SK-N-SH (cell line): ENCODE measurements around the gene MARCHF3. TPM values are rescaled to one million over a fixed set of nuclear protein-coding genes. Genes with fewer than 3 reads are reported as not detected.

Experiments
- CTCF ChIA-PET: fragments of 300-600, 350-600 bp; formaldehyde crosslinking; extraction: SDS; loops from one replicate; lab custom pipeline; 2021; lab: Yijun Ruan, JAX
- POLR2A ChIA-PET: fragments of 350-600 bp; sonication (Branson Sonifier 250); formaldehyde crosslinking; extraction: SDS; loops from one replicate; lab custom pipeline; 2020; ENCODE audit warnings: antibody characterized with exemption, inconsistent platforms; lab: Yijun Ruan, JAX
- DNase-seq: peaks from one replicate; pipeline ENCODE4 v3.0.0; 2012
- H2AFZ ChIP-seq: fragments of 200-600 bp; sonication (generic); 2 replicates; pipeline ENCODE4 v1.8.1; 2016; ENCODE audit warnings: antibody characterized with exemption, mild to moderate bottlenecking, low read depth
- H3F3A ChIP-seq: fragments of 200-600 bp; sonication (generic); replicated peaks from 2 replicates; pipeline ENCODE3; 2016; ENCODE audit warnings: antibody characterized with exemption, mild to moderate bottlenecking; ENCODE audit not compliant: insufficient read depth
- H3K27ac ChIP-seq, 2 experiments: fragments of 200-500 bp in 1 of 2; fragments of 200-600 bp in 1 of 2; sonication (Bioruptor generic) in 1 of 2; sonication (generic), shearing (Covaris generic) in 1 of 2; 2 replicates each; pipeline versions ENCODE4 v1.5.1 to v1.6.1; 2014 to 2016; ENCODE audit warnings: low read depth in 2 of 2, inconsistent platforms in 1 of 2, low read length in 1 of 2, mild to moderate bottlenecking in 1 of 2, mixed read lengths in 1 of 2
- H3K27me3 ChIP-seq: fragments of 200-600 bp; sonication (generic), shearing (Covaris generic); 2 replicates; pipeline ENCODE4 v1.6.1; 2016; ENCODE audit warnings: mixed run types; ENCODE audit not compliant: insufficient read depth
- H3K36me3 ChIP-seq, 2 experiments: fragments of 200-500 bp in 1 of 2; fragments of 200-600 bp in 1 of 2; sonication (Bioruptor generic) in 1 of 2; sonication (generic) in 1 of 2; replicated peaks in 1 of 2; 2 replicates each; pipeline versions ENCODE3 to v1.5.1; 2014 to 2016; ENCODE audit warnings: low read length in 1 of 2, mild to moderate bottlenecking in 1 of 2; ENCODE audit not compliant: insufficient read depth in 2 of 2, control insufficient read depth in 1 of 2
- H3K4me1 ChIP-seq, 2 experiments: fragments of 200-500 bp in 1 of 2; fragments of 200-600 bp in 1 of 2; sonication (Bioruptor generic) in 1 of 2; sonication (generic), shearing (Covaris generic) in 1 of 2; 2 replicates each; pipeline versions ENCODE4 v1.5.1 to v1.6.1; 2014 to 2016; ENCODE audit warnings: low read depth in 1 of 2, low read length in 1 of 2, mixed run types in 1 of 2; ENCODE audit not compliant: insufficient read depth in 2 of 2, control insufficient read depth in 1 of 2
- H3K4me2 ChIP-seq: fragments of 200-600 bp; sonication (generic), shearing (Covaris generic); 2 replicates; pipeline ENCODE4 v1.6.1; 2017; ENCODE audit warnings: mixed run types
- H3K4me3 ChIP-seq, 2 experiments: fragments of 200-500 bp in 1 of 2; fragments of 200-600 bp in 1 of 2; sonication (Bioruptor generic) in 1 of 2; sonication (generic), shearing (Covaris generic) in 1 of 2; 2 replicates each; pipeline versions ENCODE4 v1.5.1 to v1.8.1; 2014 to 2016; ENCODE audit warnings: low read depth in 2 of 2, inconsistent platforms in 1 of 2, low read length in 1 of 2, mild to moderate bottlenecking in 1 of 2, mixed read lengths in 1 of 2, moderate library complexity in 1 of 2
- H3K79me2 ChIP-seq: fragments of 200-600 bp; sonication (generic); 2 replicates; pipeline ENCODE4 v1.8.1; 2017; ENCODE audit warnings: mild to moderate bottlenecking; ENCODE audit not compliant: insufficient read depth
- H3K9ac ChIP-seq: fragments of 200-600 bp; sonication (generic); 2 replicates; pipeline ENCODE4 v1.6.1; 2017; ENCODE audit warnings: mixed run types
- H3K9me2 ChIP-seq: fragments of 200-600 bp; sonication (generic); 2 replicates; pipeline ENCODE4 v1.6.1; 2017; ENCODE audit warnings: mixed run types
- H3K9me3 ChIP-seq: fragments of 200-600 bp; sonication (generic); 2 replicates; pipeline ENCODE4 v1.6.1; 2017; ENCODE audit warnings: mixed run types, mild to moderate bottlenecking, moderate library complexity
- H4K20me1 ChIP-seq: fragments of 200-600 bp; sonication (generic); 2 replicates; pipeline ENCODE4 v1.6.1; 2017; ENCODE audit warnings: mild to moderate bottlenecking, mixed run types; ENCODE audit not compliant: insufficient read depth
- CHD2 ChIP-seq: fragments of 150-350 bp; IDR thresholded peaks from 2 replicates; pipeline ENCODE4 v1.6.1; 2018; ENCODE audit warnings: low read length; ENCODE audit not compliant: partially characterized antibody
- CTCF ChIP-seq: fragments of 200-600 bp; sonication (generic); IDR thresholded peaks from 2 replicates; pipeline ENCODE4 v1.6.1; 2017; ENCODE audit warnings: antibody characterized with exemption, mild to moderate bottlenecking, moderate library complexity
- EZH2phosphoT487 ChIP-seq: fragments of 200-600 bp; sonication (generic); IDR thresholded peaks from 2 replicates; pipeline ENCODE4 v1.6.1; 2017; ENCODE audit warnings: low read depth, mixed run types, mild to moderate bottlenecking, antibody characterized with exemption, moderate library complexity, borderline replicate concordance
- FOSL2 ChIP-seq: IDR thresholded peaks from 2 replicates; pipeline ENCODE4 v1.4.0; 2012; ENCODE audit warnings: low read depth, mild to moderate bottlenecking, moderate library complexity, borderline replicate concordance
- FOXJ3 ChIP-seq: sonication (generic); formaldehyde crosslinking; IDR thresholded peaks from 2 replicates; pipeline ENCODE4 v1.5.1; 2020; ENCODE audit warnings: mild to moderate bottlenecking, missing genetic modification reagents
- FOXM1 ChIP-seq: IDR thresholded peaks from 2 replicates; pipeline ENCODE4 v1.4.0; 2012; ENCODE audit warnings: low read depth, mild to moderate bottlenecking
- GABPA ChIP-seq: IDR thresholded peaks from 2 replicates; pipeline ENCODE4 v1.4.0; 2012; ENCODE audit warnings: low read depth, mild to moderate bottlenecking
- GATA2 ChIP-seq: sonication (generic); formaldehyde crosslinking; IDR thresholded peaks from 2 replicates; pipeline ENCODE4 v1.5.0; 2020; ENCODE audit warnings: mild to moderate bottlenecking, missing genetic modification reagents
- IRF3 ChIP-seq: fragments of 150-350 bp; IDR thresholded peaks from 2 replicates; pipeline ENCODE4 v1.6.1; 2016; ENCODE audit warnings: mild to moderate bottlenecking, low read depth, low read length
- JUND ChIP-seq: IDR thresholded peaks from 2 replicates; pipeline ENCODE4 v1.4.0; 2012
- MAX ChIP-seq: IDR thresholded peaks from 2 replicates; pipeline ENCODE4 v1.4.0; 2012; ENCODE audit warnings: low read depth
- NFIC ChIP-seq: IDR thresholded peaks from 2 replicates; pipeline ENCODE4 v1.4.0; 2012; ENCODE audit warnings: borderline replicate concordance
- NRF1 ChIP-seq: IDR thresholded peaks from 2 replicates; pipeline ENCODE4 v1.6.1; 2012; ENCODE audit warnings: low read depth, mild to moderate bottlenecking, low read length
- RAD21 ChIP-seq: IDR thresholded peaks from 2 replicates; pipeline ENCODE4 v1.6.1; 2012; ENCODE audit warnings: mild to moderate bottlenecking, low read length
- SIN3A ChIP-seq: IDR thresholded peaks from 2 replicates; pipeline ENCODE4 v1.6.1; 2012; ENCODE audit warnings: low read depth, mild to moderate bottlenecking, low read length, moderate library complexity, borderline replicate concordance
- SMC3 ChIP-seq: IDR thresholded peaks from 2 replicates; pipeline ENCODE4 v1.6.1; 2012; ENCODE audit warnings: low read depth, low read length, improper control_type of control experiment
- TAF1 ChIP-seq: IDR thresholded peaks from 2 replicates; pipeline ENCODE4 v1.6.1; 2012; ENCODE audit warnings: low read depth, mild to moderate bottlenecking, low read length, moderate library complexity, borderline replicate concordance
- TCF12 ChIP-seq: IDR thresholded peaks from 2 replicates; pipeline ENCODE4 v1.4.0; 2012
- USF1 ChIP-seq: IDR thresholded peaks from 2 replicates; pipeline ENCODE4 v1.4.0; 2012; ENCODE audit warnings: low read depth, borderline replicate concordance
- WGBS: methylation state at CpG from one replicate; pipeline ENCODE4 v1.1.6; 2017; ENCODE audit warnings: low lambda C conversion rate; 5-methylcytosine and 5-hydroxymethylcytosine counted together
- polyA plus RNA-seq, 3 experiments: library from polyadenylated mRNA; depleted of rRNA; stranded (reverse); fragments of >200 nt; gene quantifications; 2 replicates each; pipeline ENCODE4 v1.2.3, GENCODE V29; 2012

MARCHF3 gene
- polyA plus RNA-seq, 1 of the 3 experiments (the other 2 are of a cell fraction), result 21.5 TPM

- CTCF ChIA-PET, result interaction anchor here (1.6 kb wide), 1 partner anchor 9 kb away, joined by 7 read pairs; no protein-coding TSS in a partner anchor
- 44% methylated on average over 2 of the region's 2 CpGs for WGBS
- no peak overlapping the region for H3K4me2 ChIP-seq
- no peaks in the 10 kb centered on the region for H3F3A ChIP-seq
- no peak for TF ChIP-seq FOXM1
- TF ChIP-seq MAX, result no peak
- no peak for TF ChIP-seq FOXJ3 (CRISPR knock-in tag)
- TF ChIP-seq JUND, result no peak
- TF ChIP-seq SIN3A, result no peak
- TF ChIP-seq USF1, result no peak
- no peak for TF ChIP-seq EZH2phosphoT487
- TF ChIP-seq CTCF, result no peak
- H3K4me1 ChIP-seq, result no peaks in the 10 kb centered on the region
- POLR2A ChIA-PET, result no interaction called here
- H3K79me2 ChIP-seq, result no peaks in the 10 kb centered on the region
- no peak overlapping the region for H2AFZ ChIP-seq
- H3K27ac ChIP-seq, result no peak overlapping the region
- no peaks in the 10 kb centered on the region for H3K9me3 ChIP-seq
- H3K27me3 ChIP-seq, result no peaks in the 10 kb centered on the region
- no peaks in the 10 kb centered on the region for H4K20me1 ChIP-seq
- no peaks in the 10 kb centered on the region for H3K9me2 ChIP-seq
- DNase-seq, result no peak
- no peak overlapping the region for H3K4me3 ChIP-seq
- H3K36me3 ChIP-seq, result peaks cover under 1 to 4% of the 10 kb centered on the region in 2 experiments
- no peak overlapping the region for H3K9ac ChIP-seq
These were observed 33.0 kb upstream of the MARCHF3 start for GRCh38 chr5:127063257-127063913.

GRCh38 chr5:127061956-127062355 lies 31.6 kb upstream of the MARCHF3 start:
- CTCF ChIA-PET, result interaction anchor here (1.3 kb wide), 1 partner anchor 31 kb away, joined by 3 read pairs; the partner anchor contains the start of gene MARCHF3
- no peak overlapping the region for H2AFZ ChIP-seq
- no peak for DNase-seq
- H3K27ac ChIP-seq, result no peak overlapping the region
- no peaks in the 10 kb centered on the region for H3F3A ChIP-seq
- H3K27me3 ChIP-seq, result no peaks in the 10 kb centered on the region
- no peak overlapping the region for H3K4me2 ChIP-seq
- H4K20me1 ChIP-seq, result no peaks in the 10 kb centered on the region
- 86% methylated on average over 1 of the region's 1 CpG for WGBS
- no peak overlapping the region for H3K4me3 ChIP-seq
- H3K9me2 ChIP-seq, result no peaks in the 10 kb centered on the region
- H3K4me1 ChIP-seq, result no peaks in the 10 kb centered on the region
- H3K79me2 ChIP-seq, result no peaks in the 10 kb centered on the region
- H3K9ac ChIP-seq, result no peak overlapping the region
- H3K36me3 ChIP-seq, result peaks cover 4 to 6% of the 10 kb centered on the region in 2 experiments
- H3K9me3 ChIP-seq, result no peaks in the 10 kb centered on the region
- POLR2A ChIA-PET, result interaction anchor here (0.6 kb wide), 1 partner anchor 1017 kb away, joined by 5 read pairs; no protein-coding TSS in a partner anchor
- TF ChIP-seq NFIC (no peak), SMC3 (no peak), IRF3 (no peak), NRF1 (no peak), CTCF (no peak), RAD21 (no peak), CHD2 (no peak), USF1 (no peak), MAX (no peak), TCF12 (no peak), TAF1 (no peak), FOSL2 (no peak), SIN3A (no peak), GATA2 (CRISPR knock-in tag) (no peak), FOXM1 (no peak), GABPA (no peak), JUND (no peak)
